ENCODE data around the gene GALNT10. TPM values are rescaled to one million over a fixed set of nuclear protein-coding genes. Genes with fewer than 3 reads are reported as not detected.

GALNT10 gene
- total and polyA plus RNA-seq, 2 of the 8 experiments (the other 6 are each of a cell fraction or from before 2014, with no cell fraction given): 4.6 to 15.5 TPM

DNA sequence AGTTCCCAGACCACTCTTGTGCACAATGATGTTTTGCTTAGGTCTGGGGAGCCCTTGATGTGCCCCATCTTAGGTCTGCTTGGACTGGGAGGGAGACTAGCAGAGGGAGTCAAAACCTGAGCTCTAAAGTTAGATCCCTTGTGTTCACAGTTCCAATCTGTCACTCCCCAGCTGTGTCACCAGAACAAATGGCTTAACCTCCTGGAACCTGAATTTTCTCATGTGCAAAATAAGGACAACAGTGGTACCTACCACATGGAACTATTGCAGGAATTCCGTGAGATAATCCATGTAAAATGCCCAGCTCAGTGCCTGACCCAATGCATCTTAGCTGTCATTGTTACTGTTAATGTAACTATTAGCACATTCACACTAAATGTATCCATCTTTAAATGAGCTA lies 45.5 kb downstream of the GALNT10 start:
- WGBS, 2 experiments (ENCODE audit: extremely low coverage in 1 of 2, insufficient coverage in 1 of 2, insufficient read length in 1 of 2, insufficient replicate concordance in 2 of 2, low coverage in 1 of 2, low lambda C conversion rate in 2 of 2, missing lambda C conversion rate in 1 of 2): 94% methylated on average over 1 of the region's 1 CpG; no CpG with 5 or more reads in 1 of the 2 experiments
- POLR2A ChIA-PET (ENCODE audit: partially characterized antibody): interaction anchor here (0.7 kb wide), 3 partner anchors 15 to 73 kb away, joined by 3 read pairs; partner anchors contain the start of gene GALNT10
- CTCF ChIA-PET (ENCODE audit: partially characterized antibody): interaction anchor here (0.9 to 4.3 kb wide), 12 partner anchors 13 to 332 kb away, joined by 3 to 18 read pairs (median 3); no protein-coding TSS in a partner anchor
- no peak for TF ChIP-seq HDAC2 (IDR thresholded peaks at IDR 0.05; ENCODE audit: borderline replicate concordance in 1 of 2, low read depth in 2 of 2, low read length in 2 of 2)
- TF ChIP-seq SUZ12 (IDR thresholded peaks at IDR 0.05; ENCODE audit: low read length): no peak
- TF ChIP-seq BACH1 (IDR thresholded peaks at IDR 0.05; ENCODE audit: low read length): no peak
- TF ChIP-seq SAP30 (IDR thresholded peaks at IDR 0.05; ENCODE audit: insufficient read depth, insufficient replicate concordance, low read length): no peak
- no peak for TF ChIP-seq MAX (IDR thresholded peaks at IDR 0.05)
- no peak for TF ChIP-seq SIRT6 (IDR thresholded peaks at IDR 0.05; ENCODE audit: low read length)
- TF ChIP-seq BCL11A (IDR thresholded peaks at IDR 0.05; ENCODE audit: low read depth in 2 of 2, low read length in 2 of 2): no peak
- TF ChIP-seq TBP (IDR thresholded peaks at IDR 0.05; ENCODE audit: low read depth, low read length): no peak
- TF ChIP-seq JUND (IDR thresholded peaks at IDR 0.05; ENCODE audit: low read length): no peak
- TF ChIP-seq SP1 (IDR thresholded peaks at IDR 0.05; ENCODE audit: low read depth, low read length): no peak
- TF ChIP-seq, protein P1, sequence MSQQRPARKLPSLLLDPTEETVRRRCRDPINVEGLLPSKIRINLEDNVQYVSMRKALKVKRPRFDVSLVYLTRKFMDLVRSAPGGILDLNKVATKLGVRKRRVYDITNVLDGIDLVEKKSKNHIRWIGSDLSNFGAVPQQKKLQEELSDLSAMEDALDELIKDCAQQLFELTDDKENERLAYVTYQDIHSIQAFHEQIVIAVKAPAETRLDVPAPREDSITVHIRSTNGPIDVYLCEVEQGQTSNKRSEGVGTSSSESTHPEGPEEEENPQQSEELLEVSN (IDR thresholded peaks at IDR 0.05): no peak
- TF ChIP-seq, protein P2, sequence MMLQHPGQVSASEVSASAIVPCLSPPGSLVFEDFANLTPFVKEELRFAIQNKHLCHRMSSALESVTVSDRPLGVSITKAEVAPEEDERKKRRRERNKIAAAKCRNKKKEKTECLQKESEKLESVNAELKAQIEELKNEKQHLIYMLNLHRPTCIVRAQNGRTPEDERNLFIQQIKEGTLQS (IDR thresholded peaks at IDR 0.05; ENCODE audit: insufficient read depth, low read depth, low read length): no peak

More for the DNA sequence above, 45.5 kb downstream of the GALNT10 start:
- Histone ChIP-seq H3K23me2 (ENCODE audit: low read depth, low read length) (no peaks in the 10 kb centered on the region), H4K20me1 (replicated peaks in 1 of 2; ENCODE audit: control insufficient read depth in 1 of 2, insufficient read depth in 2 of 2, low read length in 2 of 2) (peaks cover 0 to 3% of the 10 kb centered on the region in 2 experiments), H3K18ac (ENCODE audit: extremely low read depth, low read length) (no peak overlapping the region), H4K91ac (replicated peaks; ENCODE audit: insufficient read length, low read length) (no peak overlapping the region), H4K8ac (ENCODE audit: extremely low read depth, insufficient read depth, low read length) (no peak overlapping the region), H2BK120ac (replicated peaks; ENCODE audit: low read depth, low read length) (no peak overlapping the region), H3K9me3 (ENCODE audit: insufficient read depth in 2 of 2, low read depth in 1 of 2, low read length in 1 of 2) (no peaks in the 10 kb centered on the region), H3K4me3 (ENCODE audit: extremely low read depth in 1 of 4, insufficient read depth in 2 of 4, low read depth in 3 of 4, low read length in 4 of 4) (no peak overlapping the region), H3K27me3 (replicated peaks in 1 of 4; ENCODE audit: control insufficient read depth in 3 of 4, extremely low read depth in 1 of 4, insufficient read depth in 3 of 4, low read length in 3 of 4) (no peaks in the 10 kb centered on the region), H2AFZ (ENCODE audit: low read length) (no peak overlapping the region), H3K23ac (ENCODE audit: insufficient read length) (no peak overlapping the region), H2BK15ac (ENCODE audit: low read length) (no peak overlapping the region), H2BK5ac (ENCODE audit: low read depth, low read length) (no peak overlapping the region), H3K4me1 (replicated peaks in 1 of 4; ENCODE audit: control insufficient read depth in 3 of 4, insufficient read depth in 4 of 4, low read length in 3 of 4) (peaks cover 2 to 7% (median 5%) of the 10 kb centered on the region in 4 experiments; a peak in 5 of 7 replicates), H3K4me2 (ENCODE audit: insufficient read depth in 1 of 2, low read depth in 2 of 2, low read length in 2 of 2) (no peak overlapping the region), H3K4ac (replicated peaks; ENCODE audit: insufficient read length, low read depth, low read length) (no peak overlapping the region), H4K5ac (ENCODE audit: insufficient read length, low read depth, low read length) (no peak overlapping the region), H3K56ac (replicated peaks; ENCODE audit: insufficient read length, low read depth, low read length) (no peak overlapping the region), H2BK20ac (ENCODE audit: low read length) (no peak overlapping the region), H3K79me2 (ENCODE audit: control insufficient read depth in 1 of 2, insufficient read depth in 2 of 2, low read length in 2 of 2) (no peaks in the 10 kb centered on the region), H3K36me3 (ENCODE audit: control insufficient read depth in 2 of 4, insufficient read depth in 4 of 4, low read length in 3 of 4) (no peaks in the 10 kb centered on the region), H2BK12ac (ENCODE audit: low read depth, low read length) (no peak overlapping the region), H3K9ac (replicated peaks in 1 of 4; ENCODE audit: extremely low read depth in 1 of 4, low read depth in 3 of 4, low read length in 3 of 4) (no peak overlapping the region), H2AK5ac (ENCODE audit: low read depth, low read length) (no peak overlapping the region), H3K27ac (ENCODE audit: low read depth, low read length) (no peak overlapping the region), H3K14ac (ENCODE audit: insufficient read length) (no peak overlapping the region), H3K79me1 (ENCODE audit: low read depth, low read length) (no peaks in the 10 kb centered on the region)
- DNase-seq (ENCODE audit: low read depth in 1 of 2, low spot score in 2 of 2) (no peak), FAIRE-seq (no peak)
